GM12892 (cell line): Measurements from ENCODE around the gene ZNF580.

ENCODE experiments used
- POLR2A ChIP-seq: IDR thresholded peaks from 2 replicates; pipeline ENCODE4 v1.6.1; 2011; ENCODE audit warnings: low read depth, low read length, control low read depth
- POLR2AphosphoS5 ChIP-seq: IDR thresholded peaks from 2 replicates; pipeline ENCODE4 v1.6.1; 2011; ENCODE audit warnings: low read depth, low read length, control low read depth
- TAF1 ChIP-seq: IDR thresholded peaks from 2 replicates; pipeline ENCODE4 v1.6.1; 2011; ENCODE audit warnings: low read depth, mild to moderate bottlenecking, control low read depth, low read length, borderline replicate concordance

DNA sequence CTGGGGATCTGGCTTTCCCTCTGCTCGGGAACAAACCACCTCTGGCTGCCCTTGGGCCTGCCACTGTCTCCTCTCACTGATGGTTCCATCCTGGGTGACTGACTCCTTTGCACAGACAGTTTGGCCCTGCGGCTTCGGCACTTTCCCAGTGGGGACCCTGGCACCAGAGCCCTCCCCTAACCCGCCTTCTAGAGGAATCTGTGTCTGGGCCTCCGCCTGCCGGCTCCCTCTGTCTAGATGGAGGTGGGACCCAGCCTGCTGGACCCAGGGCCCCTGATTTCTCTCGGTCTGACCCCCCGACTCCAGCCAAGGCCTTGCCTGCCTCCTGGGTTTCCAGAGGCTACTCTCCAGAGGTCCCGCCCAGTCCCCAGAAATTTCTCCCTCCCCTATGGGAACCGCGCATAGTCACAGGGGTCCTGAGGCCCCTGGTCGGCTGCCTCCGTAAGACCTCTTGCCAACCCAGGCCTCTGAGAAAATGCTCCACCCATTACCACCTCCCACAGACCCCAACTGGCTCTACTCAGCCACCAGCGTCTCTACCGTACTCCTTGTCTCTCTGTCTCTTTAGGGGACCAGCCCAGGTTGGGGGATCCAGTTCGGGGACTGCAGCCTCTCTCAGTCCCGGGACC lies 9.9 kb downstream of the ZNF580 start:
- no peak for TF ChIP-seq TAF1
- TF ChIP-seq POLR2A: no peak
- TF ChIP-seq POLR2AphosphoS5: no peak
